Occipital lobe (tissue), 3 donors: Measurements from ENCODE around the gene APLP2. TPM values are rescaled to one million over a fixed set of nuclear protein-coding genes. Genes with fewer than 3 reads are reported as not detected.
"Not testable (repeated sequence)": the region's sequence is repeated elsewhere in the genome, so short reads cannot be mapped to it uniquely, and the experiment has no call there.

Experiments used
- DNase-seq: peaks from one replicate; lab custom pipeline; 2025; lab: John Stamatoyannopoulos, UW
- small RNA-seq: library from RNA; depleted of rRNA; stranded (forward); fragments of <200 nt; gene quantifications from one replicate; pipeline ENCODE3, GENCODE V24; 2014
- total RNA-seq: library from RNA; depleted of rRNA; stranded (reverse); fragments of >200 nt; gene quantifications from one replicate; pipeline ENCODE4 v1.2.3, GENCODE V29; 2014

Gene APLP2
- total RNA-seq, 1 donor from 2014 or later, result 220 TPM

DNA sequence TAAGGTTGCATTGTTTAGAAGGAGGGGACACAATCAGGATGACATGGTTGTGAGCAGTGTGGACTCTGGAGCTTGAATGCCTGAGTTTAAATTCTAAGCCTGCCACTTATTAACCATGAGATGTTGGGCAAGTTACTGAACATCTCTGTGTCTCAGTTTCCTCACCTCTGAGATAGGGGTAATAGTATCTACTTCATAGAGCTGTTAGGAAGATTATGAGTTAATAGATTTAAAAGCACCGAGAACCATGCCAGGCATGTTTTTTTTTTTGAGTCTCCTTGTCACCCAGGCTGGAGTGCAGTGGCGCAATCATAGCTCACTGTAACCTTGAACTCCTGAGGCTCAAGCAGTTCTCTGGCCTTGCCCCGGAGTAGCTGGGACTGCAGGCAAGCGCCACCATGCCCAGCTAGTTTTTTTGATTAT, 123.2 kb downstream of the APLP2 start:
- DNase-seq, result no peak

GRCh38 chr11:130193551-130193950, 123.9 kb downstream of the APLP2 start:
- not testable (repeated sequence) for DNase-seq

Small RNA genes lying within 50 kb of the gene (small RNA-seq; reads per million reads assigned to genes)
- gene RF00015 (not detected), gene RPL34P21 (not detected)

Other genes starting within 250 kb of the APLP2 start
- 20.9 TPM for gene NFRKB, start 174.3 kb upstream of the APLP2 start, total RNA-seq
- gene PRDM10, start 67.1 kb upstream of the APLP2 start, total RNA-seq, result 13.6 TPM
- gene ST14, start 89.9 kb downstream of the APLP2 start, total RNA-seq, result not detected
- gene ZBTB44, start 245.0 kb downstream of the APLP2 start, total RNA-seq, result 180 TPM